GM19463 (cell line): Measurements from ENCODE around the gene SLC9A2.
A peak's percentile ranks its signal among the peaks of the same experiment; 100 is the strongest.

Source experiments
- ATAC-seq: cut with Tn5 transposase; IDR thresholded peaks from one replicate; pipeline ENCODE4 v1.9.1; 2021; ENCODE audit warnings: mild to moderate bottlenecking, moderate library complexity; ENCODE audit not compliant: unreplicated experiment

The SLC9A2 gene

DNA sequence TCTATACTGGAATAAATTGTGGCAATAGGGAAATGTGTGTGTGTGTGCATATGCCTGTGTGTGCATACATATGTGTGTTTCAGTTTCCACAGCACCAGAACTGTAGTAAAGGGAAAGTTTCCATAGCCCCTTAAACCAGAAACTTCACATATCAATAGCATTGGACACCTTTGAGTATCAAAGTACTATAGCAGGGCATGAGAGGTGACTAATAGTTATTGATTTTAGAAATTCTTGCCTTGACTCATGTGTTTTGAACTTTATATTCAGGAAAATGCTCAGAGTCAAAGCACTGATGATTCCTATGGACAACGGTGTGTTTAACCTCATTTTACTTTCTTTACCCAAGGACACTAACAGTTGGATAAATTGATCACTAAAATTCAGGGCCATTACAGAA is 50.0 kb downstream of the SLC9A2 start:
- no peak for ATAC-seq

DNA sequence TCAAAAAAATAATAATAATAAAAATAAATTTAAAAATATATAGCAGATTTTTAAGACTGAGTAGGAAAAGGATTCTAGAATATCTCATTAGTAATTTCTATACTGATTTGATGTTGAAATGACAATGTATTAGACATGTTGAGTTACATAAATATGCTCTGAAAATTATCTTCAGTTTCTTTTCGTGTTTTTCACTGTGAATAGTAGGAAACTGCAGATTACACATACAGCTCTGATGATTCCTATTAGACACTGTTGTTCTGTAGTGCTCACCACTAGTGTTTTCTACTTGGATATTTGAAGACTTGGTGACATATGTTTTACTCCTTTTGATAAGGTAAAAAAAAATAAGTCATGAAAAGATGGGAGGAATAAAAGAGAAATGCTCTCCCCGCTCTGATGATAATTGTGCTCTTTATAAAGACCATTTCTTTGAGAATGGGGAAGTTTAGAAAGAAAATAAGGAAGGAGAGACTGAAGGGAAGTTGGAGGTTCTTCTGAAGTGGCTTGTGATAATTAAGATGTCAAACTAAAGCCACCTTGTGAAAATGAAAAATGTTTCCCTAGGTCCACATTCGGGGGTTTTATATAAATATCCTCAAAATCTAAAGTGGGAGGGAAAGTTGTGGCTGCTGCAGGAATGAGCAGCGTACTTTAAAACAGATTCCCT is 52.9 kb downstream of the SLC9A2 start:
- no peak for ATAC-seq

DNA sequence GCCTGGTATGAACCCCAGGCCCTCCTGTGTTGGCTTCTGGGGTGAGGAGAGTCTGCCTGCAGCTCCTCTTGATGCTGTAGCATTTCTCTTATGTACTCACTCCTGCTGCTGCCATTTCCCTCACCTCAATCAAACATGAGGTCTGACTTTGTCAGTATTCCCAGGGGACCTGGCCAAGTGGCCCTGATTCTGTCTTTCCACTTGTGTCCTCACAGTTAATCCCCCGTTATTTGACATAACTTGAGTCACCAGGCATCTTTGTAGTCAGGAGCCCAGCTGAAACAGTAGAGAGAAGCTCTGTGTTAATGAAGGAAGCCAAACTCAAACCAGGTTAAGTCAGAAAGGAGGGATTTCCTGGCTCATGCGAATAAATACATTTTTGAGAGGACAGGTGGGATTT is 55.0 kb downstream of the SLC9A2 start:
- ATAC-seq = no peak

DNA sequence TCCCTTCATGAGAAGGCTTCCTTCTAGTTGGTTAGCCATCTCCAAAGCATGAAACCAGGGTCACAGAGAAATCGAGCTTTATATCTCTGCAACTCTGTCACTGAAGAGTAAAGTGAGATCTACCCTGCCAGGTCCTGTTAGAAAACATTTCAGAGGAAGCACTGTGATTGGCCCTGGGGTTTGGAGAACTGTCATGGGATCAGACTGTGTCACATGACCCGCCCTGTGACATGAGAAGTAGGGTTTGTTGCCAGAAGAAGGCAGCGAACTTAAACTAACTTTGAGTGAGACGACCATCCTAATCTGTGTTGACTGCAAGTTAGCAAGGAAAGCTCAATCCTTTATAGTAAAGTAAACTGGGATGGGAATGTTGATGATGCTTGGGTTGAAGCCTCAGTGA is 55.5 kb downstream of the SLC9A2 start:
- ATAC-seq = no peak

DNA sequence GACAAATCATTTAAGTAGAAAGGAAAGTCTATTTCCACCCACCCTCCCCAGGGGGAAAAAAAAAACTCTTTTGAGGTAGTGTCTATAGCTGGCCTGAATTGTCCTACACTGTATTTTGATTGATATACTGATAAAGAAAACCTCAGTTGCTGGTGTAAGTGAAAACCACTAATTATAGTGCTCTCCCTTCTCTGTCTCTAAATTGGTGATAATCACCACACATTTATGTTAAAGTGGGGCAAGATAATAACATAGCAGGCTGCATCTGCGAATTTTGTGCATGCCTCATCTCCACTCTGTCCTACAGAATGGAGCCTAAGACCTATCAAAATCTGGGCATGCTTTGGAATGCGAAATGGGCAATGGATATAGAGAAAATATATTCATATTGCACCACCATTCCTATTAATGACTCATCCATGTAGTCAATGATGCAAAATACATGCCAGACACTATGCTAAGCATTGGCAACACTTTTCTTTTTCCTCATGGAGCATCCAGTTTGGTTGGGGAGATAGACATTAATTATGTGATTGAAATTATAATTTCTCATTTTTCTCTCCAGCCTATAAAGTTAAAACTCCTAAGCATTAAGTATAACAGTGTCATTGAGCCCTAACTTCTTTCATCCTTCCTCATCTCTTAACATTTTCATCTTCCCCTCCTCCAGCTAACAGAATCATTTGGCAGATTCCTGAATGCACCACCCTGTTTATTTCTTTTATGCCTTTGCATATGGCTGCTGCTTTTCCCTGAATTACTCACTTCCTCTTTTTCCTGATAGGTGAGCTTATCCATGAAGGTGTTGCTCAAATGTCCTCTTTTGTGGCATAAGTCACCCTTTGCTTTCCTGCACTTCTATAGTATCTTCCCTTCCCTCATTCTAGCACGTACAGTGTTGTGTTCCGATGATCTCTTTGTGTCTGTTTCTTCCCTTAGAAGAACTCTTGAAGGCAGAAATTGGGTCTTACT is 58.2 kb downstream of the SLC9A2 start:
- no peak for ATAC-seq

DNA sequence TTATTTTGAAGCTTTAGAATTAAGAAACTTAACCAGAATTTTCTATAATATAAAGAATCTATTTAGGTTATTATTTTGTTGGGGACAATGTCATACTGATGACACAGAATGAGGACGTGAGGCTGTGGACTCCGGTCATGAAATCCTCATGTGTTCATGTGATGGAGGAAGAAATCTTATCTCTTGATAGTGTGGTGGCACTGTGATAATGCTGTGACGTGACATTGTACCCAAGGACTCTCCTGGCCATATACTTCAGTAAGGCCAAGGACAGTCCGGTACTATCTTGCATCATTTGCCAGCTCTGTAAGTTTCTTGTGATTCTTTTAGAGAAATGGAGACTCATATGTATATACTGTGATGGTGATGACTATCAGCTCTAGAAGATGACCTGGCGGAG is 59.1 kb downstream of the SLC9A2 start:
- no peak for ATAC-seq

DNA sequence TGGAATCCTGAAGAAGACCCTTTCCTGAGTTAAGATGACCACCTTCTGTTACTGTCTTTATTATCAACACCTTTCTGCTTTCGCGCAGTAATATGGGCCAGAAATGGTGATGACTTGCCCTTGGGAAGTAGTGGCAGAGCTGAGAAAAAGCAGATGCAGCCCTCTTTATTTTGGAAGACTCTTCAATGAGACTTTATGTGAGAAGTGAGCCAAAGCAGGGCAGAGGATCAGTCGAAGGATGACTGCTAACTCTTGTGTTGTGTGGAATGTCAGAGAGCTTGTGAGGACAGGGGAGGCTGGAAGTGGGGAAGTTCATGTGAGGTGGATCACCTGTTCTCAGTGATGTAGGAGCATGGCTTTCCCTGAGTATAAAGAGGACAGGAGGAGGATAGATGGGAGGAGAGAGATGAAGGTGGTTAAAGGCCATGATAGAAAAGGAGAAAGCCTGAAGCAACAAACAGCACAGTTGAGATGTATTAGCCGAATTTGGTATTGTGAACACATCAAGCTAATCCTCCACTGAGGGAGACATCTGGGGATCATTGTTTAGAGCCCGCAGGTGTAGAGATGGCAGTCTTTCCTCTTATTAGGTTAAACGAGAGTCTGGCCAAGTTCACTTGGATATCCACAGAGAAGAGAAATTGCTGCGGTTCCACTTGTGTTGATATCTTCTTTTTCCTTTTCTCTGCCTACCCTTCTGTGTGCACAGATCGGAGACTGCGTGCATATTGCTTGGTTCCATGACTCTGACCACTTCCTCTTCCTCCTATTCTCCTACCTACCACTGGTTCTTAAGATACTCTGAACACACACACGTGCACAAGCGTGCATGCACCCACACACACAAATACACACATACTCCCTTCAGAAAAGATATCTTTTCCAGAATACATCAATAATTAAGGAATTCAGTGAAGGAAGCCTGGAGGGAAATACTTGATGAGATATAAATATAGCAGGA is 67.4 kb downstream of the SLC9A2 start:
- peak; percentile 72 for ATAC-seq

DNA sequence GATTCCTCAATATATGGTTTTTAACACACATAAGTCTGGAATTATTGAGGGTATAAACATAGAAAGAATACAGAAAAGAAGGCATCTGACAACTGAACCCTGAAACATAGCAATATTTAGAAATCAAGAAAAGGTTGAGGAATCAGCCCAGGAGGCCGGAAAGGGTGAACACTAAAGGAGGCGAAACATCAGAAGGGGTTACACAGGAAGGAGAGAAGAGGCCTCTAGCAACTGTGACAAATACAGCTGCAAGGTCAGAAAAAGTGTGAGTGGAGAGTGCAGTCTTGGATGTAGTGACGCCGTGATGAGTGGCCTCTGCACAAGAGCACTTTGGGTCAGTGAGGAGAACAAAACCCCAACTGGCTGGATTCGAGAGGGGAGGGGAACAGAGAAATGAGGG is 70.7 kb downstream of the SLC9A2 start:
- no peak for ATAC-seq

DNA sequence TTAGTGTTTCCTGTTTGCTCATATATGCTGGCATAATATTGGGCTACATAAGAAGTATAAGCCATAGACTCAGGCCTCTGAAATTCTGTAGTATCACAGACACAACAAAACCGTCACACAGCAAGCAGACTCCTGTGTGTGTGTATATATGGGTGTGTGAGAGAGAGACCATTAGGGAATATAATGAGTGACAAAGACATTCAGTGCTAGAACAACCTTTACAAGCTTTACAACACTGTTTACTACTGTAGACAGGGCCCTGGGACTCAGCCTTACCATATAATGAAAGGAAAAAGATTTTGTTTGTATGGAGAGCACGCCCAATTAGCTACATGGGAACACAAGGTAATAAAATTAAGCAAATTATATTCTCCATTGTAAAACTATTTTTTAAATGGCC is 77.1 kb downstream of the SLC9A2 start:
- no peak for ATAC-seq

DNA sequence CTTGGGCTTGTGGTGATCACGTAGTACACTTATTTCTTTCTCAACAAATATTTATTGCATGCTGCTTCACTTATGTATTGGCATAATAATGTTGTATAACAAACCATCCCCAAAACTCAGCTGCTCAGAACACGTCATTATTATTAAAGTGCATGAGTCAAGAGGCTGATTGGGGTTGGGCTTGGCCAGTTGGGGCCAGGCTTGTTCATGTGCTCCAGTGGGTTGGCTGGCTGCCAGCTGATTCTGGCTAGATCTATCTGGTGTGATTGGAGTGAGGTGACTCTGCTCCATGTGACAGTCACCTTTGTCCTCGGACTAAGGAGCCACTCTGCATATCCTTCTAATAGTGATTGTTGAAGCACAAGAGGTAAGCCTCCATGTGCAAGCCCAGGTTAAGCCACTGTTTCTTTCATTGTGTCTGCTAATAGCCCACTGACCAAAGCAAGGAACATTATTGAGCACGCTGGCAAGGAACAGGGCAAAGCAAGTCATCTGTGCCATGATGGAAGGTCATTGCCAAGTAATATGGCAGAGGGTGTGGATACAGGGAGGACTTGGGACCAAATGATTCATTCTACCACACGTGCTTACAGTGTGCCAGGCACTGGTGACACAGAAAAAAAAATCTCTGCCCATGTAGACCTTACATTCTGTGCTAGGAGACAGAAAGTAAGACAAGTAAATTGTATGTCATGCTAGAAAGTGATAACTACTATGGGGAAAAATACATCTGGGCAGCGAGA is 79.2 kb downstream of the SLC9A2 start:
- ATAC-seq = no peak

DNA sequence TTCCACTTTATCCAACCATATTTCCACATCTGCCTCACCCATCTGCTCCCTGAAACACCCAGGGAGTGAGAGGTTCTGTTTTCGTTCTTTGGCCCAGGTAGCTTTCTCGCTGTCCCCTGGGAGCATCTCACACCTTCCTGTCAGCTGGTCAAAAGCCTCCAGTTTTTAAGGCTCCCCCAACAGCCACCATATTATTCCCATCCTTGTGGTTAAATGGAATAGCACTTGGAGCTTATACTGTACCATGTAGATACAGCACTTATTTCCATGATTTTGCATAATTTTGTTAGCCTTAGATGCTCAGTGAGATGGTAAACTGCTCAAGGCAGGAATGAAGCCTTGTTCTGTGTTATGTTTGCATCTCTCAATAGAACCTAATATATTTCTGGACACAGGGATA is 84.0 kb downstream of the SLC9A2 start:
- ATAC-seq = no peak

DNA sequence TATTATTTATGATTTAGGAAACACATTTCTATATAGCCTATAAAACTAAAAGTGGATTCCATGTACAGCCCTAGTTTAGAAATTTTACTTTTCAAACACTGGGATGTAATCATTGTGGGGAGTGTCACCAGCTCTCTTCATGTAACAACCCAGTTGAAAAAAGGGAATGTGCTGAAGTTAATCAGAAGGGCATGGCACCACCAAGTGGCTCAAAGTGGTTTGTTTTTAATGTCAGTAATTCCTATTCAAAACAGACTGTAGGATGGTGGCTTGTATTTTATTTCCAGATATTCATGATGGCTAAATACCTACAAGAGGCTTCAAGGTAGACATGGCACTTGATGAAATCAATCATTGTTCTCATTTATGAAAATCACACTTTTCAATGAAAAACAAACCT is 84.4 kb downstream of the SLC9A2 start:
- no peak for ATAC-seq

DNA sequence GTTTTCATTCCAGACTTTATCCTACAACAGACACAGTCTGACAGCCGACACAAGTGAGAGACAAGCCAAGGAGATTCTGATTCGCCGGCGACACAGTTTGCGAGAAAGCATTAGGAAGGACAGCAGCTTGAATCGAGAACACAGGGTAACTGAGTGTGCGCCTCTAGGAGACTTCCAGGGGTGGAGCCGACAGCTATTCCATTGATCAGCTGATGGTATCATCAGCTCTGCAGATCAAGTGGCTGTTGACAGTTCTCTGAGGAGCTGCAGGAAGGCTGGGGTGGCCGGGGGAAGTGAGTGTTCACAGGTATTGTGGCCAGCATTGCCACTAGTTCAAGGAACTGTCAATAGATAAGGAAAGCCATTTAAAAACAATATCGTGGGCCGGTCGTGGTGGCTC is 85.2 kb downstream of the SLC9A2 start:
- no peak for ATAC-seq

DNA sequence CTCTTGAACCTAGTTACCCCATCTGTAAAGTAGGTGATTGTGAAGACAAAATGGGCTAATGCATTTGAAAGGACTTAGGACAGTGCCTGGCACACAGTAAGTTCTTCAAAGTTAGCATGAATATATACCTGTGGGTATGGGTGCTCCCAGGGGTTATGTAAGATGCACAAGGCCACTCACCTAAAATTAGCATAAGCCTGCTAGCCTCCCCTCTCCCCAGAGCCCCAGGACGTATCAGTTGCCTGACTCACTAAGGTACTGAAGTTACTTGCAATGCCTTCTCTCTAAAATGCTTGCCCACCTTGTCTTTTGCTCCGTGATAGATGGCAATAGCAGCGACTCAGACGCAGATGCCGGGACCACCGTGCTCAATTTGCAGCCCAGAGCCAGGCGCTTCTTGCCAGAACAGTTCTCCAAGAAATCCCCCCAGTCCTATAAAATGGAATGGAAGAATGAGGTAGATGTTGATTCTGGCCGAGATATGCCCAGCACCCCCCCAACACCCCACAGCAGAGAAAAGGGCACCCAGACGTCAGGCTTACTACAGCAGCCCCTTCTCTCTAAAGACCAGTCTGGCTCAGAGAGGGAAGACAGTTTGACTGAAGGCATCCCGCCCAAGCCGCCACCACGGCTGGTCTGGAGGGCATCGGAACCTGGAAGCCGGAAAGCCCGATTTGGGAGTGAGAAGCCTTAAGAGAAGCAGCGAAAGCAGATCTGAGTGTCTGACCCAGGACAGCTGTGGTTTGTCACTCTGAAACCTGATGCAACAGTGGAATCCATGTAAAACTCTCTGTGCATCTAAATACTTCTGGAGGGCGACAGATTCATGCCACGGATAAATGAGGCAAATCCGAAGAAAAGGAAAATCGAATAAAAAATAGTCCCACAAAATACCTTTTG is 88.7 kb downstream of the SLC9A2 start:
- ATAC-seq = no peak

DNA sequence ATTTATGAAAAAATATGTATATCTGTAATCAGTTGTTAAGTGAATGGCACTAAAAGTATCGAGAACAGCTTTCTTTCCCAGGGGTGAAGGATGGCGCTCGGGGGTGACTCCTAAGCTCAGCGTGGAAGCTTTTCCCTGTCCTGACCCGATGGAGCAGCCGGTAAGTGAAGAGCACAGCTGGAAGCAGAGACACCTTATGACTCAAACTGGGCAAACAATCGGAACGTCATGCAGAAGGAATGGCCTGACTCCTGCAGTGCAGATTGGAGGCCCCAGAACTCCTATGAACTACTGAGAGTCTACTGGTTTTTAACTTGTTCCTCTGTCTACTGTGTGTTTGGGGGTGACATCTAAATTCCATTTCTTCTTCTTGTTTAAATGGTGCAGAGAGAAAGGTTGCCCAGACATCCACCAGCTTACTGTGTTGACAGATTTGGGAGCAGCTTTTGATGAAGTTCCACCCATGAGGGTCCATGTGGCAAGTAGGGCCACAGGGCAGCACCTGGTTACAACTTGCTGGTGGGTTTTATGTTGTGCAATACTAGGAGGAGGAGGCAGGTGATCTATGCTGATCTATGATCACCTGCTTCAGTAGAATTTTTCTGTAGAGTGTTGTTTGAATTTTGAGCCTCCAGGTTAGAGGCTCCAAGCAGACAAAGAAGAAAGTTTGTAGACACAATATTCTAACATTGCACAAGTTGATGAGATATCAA is 89.7 kb downstream of the SLC9A2 start:
- ATAC-seq = no peak

DNA sequence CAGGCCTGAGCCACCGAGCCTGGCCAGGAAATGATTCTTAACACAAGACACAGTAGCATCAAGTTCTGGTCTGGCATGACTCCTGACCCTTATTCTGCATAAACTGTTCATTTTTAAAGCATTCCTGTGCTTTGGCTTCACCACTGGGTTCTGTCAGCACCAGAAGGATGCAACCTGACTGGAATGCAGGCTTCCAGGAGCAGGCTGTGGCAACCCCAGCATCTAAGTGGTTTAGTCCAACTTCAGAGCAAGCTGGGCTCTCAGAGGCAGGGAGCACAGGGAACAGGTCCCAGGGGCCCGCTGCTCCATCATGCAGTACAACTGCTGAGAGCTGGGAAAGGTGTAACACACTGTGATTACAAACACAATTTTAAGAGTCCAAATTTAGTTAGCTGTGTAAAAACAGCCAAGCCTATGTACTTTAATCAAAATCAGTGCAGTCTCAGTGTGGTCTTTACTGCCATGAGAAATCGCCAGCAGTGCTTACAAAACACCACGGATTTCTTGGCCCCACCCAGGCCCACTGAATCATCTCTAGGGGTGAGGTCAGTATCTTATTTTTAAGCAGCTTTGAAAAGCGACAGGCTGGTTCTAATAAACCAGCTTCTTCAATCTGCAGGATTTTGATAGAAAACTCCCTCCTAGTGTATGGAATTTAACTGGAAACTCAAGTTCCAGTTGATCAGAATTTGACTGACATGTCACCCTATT is 98.1 kb downstream of the SLC9A2 start:
- ATAC-seq = no peak

DNA sequence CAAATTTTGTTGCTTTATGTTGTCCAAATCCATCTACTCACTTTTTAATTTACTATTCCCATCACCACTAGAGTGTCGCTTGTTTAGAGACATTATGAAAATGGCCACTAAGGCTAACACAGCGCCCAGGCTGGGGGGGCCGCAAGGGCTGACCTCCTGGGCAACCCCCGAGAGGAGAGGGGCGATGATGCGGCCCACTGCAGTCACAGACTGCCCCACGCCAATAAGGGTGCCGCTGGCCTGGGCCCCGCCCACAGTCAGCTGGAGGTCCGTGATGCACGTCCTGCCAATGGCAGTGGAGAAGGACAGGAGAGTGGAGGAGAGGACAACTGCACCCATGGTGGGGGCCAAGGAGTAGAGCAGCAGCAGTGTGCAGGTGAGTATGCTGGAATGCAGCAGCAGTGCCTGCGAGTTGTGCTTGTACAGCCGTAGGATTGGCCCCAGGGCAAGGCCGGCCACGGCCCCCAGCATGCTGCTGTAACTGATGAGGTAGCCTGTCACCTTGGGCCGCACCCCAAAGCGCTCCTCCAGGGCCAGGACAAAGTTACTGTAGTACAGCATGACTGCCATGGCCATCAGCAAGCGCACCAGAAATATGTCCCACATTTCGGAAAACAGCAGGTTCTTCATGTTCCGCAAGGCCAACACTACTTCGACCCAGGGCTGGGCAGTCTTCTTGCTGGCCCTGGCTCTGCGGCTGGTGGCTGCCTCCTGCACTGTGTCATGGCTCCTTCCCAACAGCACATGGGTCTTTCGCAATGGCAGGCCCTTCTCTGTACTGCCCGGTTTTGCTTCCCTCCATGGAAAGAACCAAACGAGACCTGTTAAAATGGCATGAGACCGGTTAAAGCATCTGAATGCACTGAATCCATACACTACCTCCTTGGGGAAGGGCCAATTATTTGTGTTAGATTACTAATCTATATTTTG is 99.3 kb downstream of the SLC9A2 start:
- no peak for ATAC-seq
